SW480 (cell line): Measurements from ENCODE around the gene SORCS2.
A peak's percentile ranks its signal among the peaks of the same experiment; 100 is the strongest.

Source experiments
- DNase-seq: peaks from one replicate; pipeline ENCODE4 v3.0.0-alpha.2; 2016; ENCODE audit warnings: low spot score

Gene SORCS2

DNA sequence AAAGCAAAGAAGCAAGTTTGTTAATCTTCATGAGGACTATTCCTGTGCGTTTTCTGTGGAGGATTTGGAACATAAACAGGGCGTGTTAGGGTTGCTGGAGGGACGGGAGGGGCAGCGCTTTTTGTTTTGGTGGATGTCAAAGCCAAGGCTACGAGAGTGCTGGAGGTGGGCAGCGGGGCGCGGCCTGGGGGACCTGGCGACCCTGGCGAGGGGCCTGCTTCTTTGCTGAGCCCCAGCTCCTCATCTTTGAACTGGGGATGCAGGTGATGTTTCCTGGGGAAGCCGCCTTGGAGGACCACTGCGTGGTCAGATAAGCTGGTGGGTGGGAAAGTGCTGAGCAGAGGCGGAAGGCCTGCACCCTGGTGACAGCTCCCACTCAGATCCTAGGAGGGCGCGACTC lies 55.2 kb downstream of the SORCS2 start:
- DNase-seq, result no peak

DNA sequence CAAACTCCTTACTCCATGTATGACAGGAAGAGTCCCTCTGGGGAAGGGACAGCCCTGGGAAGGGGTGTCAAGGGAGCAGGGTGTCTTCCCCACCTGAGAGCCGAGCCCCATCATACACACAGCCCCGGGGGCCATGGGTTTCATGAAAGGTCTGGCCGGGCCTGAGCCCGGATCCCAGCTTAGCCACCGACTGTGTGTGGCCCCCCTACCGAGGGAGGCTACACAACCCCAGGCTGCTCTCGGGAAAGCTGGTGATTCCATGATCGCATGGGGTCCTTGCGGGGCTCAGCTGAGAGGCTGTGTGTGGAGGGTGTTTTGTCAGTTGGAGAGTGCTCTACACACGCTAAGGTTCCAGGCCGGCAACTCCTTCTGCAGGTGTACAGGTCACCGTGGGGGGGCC lies 55.6 kb downstream of the SORCS2 start:
- no peak for DNase-seq

GRCh38 chr4:7248857-7249256 lies 56.5 kb downstream of the SORCS2 start:
- DNase-seq, result no peak

DNA sequence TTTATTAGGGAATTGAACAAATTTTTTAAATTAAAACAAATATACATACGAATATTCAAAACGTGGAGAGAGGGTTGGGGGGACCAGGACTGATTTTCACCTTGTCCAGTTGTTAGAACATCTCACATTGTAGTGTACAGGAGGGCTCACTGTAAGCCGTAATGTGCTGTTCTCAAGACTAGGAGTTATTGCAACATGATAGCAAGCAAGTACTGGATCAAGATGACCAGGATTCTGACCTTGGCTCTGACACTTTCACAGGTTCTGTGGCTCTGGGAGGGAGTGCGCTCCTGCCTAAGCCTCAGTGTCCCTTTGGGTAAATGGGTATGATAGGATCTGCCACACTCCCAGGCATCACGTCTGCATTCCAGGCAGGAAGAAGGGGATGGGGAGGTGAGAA lies 59.0 kb downstream of the SORCS2 start:
- DNase-seq, result no peak

DNA sequence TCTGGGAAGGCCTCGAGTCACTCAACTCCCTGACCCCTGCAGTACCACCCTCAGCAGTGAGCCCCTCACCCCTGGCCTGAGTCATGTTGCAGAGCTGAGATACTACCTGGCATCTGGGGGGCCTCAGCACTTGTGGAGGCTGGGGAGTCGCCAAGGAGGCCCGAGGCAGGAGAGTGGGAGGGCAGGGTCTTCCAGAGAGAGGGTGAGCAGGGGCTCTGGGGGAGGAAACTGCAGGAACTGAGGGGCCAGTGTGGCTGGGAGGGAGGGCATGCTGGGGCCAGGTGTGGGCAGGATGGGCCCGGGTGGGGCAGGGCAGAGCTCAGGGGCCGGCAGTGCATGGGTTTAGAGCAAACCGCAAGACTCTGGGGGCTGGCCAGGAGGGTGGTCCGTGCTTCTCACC lies 59.7 kb downstream of the SORCS2 start:
- DNase-seq, result no peak

DNA sequence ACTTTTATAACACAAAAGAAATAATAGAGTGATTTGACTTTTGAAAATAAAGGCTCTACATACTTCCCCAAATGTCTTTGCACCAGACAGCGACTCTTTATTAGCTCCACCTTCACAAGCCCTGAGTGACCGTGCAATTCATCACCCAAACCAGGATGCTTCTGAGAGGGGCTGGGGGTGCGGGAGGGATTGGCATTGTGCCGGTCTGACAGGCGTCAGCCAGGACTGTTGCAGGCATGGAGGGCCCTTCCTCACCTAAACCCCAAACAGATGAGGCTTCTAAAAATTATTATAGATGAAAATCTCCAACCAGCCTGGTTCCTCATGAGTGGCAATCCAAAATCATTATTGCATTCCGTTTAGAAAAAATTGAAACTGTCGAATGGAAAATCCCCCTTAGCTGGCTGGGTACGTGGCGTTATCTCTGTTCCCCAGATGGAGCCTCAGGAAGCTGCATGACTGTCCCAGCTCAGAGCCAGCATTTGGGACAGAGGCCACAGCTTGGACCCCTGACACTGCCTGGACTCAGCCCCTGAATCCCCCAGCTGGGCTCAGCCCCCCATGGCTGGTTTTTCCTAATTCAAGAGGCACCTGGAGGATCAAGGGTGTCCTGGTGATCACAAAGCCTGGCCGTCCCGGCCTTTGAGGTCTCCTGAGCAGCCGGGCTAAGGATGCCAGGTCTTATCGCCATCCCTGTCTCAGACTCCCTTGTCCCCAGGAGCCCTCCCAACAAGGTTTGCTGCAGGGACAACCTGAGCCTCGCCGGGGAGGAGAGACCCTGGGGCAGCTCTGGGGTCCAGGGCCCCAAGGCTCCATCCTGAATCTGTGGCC lies 60.4 kb downstream of the SORCS2 start:
- DNase-seq, result no peak

- DNase-seq, result no peak
Observed at GRCh38 chr4:7253341-7253700, 61.0 kb downstream of the SORCS2 start.

DNA sequence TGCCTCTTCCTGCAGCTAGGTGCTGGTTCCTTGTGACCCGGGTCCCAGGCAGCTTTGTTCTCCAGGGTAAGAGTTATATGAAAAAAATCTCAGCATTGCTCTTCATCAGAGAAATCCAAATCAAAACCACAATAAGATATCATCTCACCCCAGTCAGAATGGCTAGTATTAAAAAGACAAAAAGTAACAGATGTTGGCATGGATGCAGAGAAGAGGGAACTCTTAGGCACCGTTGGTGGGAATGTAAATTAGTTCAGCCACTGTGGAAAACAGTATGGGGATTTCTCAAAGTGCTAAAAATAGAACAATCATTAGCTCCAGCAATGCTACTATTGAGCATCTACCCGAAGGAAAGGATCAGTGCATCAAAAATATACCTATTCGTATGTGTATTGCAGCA lies 61.5 kb downstream of the SORCS2 start:
- DNase-seq, result no peak

DNA sequence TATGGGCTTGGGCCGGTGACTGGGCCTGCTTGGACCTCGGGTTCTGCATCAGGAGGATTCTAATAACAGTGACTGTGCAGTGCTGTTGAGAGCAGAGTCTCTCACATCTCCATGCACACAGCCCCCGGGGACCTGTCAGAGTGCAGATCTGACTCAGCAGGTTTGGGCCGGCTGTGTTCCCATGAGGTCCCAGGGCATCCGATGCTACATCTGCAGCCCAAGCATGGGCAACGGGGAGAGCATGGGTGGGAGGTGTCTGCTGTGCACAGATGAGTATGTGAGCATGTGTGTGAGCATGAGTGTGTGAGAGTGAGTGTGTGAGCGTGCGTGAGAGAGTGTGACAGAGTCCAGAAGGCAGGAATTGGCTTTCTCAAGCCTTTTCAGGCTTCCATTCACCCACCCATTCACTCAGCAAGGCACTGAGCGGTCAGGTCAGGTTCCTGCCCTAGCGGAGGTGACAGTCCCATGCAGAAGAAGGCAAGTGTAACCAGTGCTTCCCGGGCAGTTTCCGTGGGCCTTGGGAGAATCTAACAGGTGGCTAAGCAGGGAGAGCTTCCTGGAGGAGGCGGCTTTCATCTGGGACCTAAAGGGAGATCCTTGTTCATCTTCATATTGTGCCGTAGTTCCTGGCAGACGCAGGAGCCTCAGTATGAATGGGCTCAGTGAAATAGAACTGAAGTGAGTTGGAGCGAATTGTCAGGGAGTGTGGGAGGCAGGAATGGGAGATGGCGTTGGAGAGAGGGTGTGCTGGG lies 62.6 kb downstream of the SORCS2 start:
- no peak for DNase-seq

- DNase-seq, result no peak
Observed at GRCh38 chr4:7255488-7255881, 63.1 kb downstream of the SORCS2 start.

- no peak for DNase-seq
Observed at GRCh38 chr4:7255996-7256395, 63.7 kb downstream of the SORCS2 start.

DNA sequence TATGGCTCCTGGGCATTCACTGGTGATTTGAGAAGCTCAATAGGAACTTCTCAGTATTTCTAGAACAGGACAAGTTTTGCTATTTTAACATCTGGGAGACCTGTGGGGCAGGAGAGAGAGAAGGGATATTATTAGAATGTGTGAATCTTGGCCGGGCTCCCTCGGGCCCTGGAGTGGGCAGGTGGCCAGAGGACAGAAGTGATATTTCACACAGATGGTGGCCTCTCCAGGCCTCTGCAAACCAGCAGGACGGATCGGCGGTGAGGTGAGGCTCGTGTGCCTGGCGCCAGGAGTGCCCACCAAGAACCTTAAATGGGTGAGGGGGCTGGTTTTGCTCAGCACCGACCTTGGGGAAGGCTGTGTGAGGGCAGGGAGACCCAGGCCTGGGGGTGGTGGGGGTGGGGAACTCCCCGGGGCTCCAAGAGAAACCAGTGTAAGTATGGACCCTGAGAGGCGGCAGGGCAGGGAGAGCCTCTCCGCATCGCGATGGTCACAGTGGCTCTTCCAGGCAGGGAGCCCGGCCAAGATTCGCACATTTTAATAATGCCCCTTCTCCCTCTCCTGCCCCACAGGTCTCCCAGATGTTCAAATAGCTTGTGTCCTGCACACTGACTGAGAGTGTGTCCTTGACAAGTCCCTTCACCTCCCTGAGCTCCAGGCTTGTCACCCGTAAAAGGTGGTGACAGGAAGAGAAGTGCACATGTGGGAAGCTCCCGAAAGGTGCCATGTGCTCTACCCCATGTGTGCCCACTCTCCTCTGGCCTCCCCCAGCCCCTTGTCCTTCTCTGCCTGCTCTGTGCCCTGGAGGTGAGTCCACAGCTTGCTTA lies 64.9 kb downstream of the SORCS2 start:
- DNase-seq, result no peak

- no peak for DNase-seq
Observed at GRCh38 chr4:7259039-7259438, 66.7 kb downstream of the SORCS2 start.

GRCh38 chr4:7260569-7260968 lies 68.2 kb downstream of the SORCS2 start:
- no peak for DNase-seq

- no peak for DNase-seq
Observed at GRCh38 chr4:7261087-7261486, 68.7 kb downstream of the SORCS2 start.

GRCh38 chr4:7261536-7261935 lies 69.2 kb downstream of the SORCS2 start:
- DNase-seq, result no peak

DNA sequence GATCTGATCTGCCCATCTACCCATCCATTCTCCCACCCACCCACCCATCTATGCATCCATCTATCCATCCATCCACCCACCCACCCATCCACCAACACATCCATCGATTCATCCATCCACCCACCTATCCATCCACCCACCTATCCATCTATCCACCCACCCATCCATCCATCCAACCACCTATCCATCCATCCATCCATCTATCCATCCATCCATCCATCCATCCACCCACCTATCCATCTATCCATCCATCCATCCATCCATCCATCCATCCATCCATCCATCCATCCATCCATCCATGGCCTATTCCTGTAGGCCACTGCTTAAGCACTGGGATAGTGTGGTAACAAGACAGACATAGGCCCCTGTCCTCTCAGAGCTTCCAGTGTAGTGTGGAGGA lies 69.8 kb downstream of the SORCS2 start:
- no peak for DNase-seq

DNA sequence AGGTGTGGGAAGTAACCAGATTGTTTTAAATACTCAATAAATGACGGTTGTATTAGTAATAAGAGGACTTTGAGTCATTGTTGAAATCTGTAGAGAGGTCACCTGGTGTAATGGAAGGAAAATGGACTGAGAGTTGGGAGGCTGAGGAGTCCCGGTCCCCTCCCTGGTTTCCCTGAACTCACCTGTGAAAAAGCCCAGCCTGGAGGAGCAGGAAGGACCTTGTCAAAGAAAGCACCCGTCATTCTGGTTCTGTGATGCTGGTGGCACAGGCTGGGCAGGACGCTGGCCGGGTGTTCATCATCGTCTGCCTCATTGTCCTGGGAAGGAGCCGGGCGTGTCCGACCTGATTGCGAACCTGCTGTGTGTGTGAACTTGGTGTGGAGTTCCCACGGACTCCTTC lies 70.8 kb downstream of the SORCS2 start:
- no peak for DNase-seq

- no peak for DNase-seq
Observed at GRCh38 chr4:7264694-7265093, 72.4 kb downstream of the SORCS2 start.

- peak; percentile 46 for DNase-seq
Observed at GRCh38 chr4:7266525-7267292, 74.4 kb downstream of the SORCS2 start.

- DNase-seq, result no peak
Observed at GRCh38 chr4:7267829-7268228, 75.5 kb downstream of the SORCS2 start.

GRCh38 chr4:7268941-7269340 lies 76.6 kb downstream of the SORCS2 start:
- no peak for DNase-seq
